WTC11 (cell line): Measurements from ENCODE around the gene ARPC1A.

Experiments
- KAT7 ChIP-seq: sonication (generic); formaldehyde crosslinking; IDR thresholded peaks from 2 replicates; pipeline ENCODE4 v1.8.1; 2023; ENCODE audit warnings: missing genetic modification reagents, mild to moderate bottlenecking, borderline replicate concordance
- SP1 ChIP-seq: sonication (generic); formaldehyde crosslinking; conservative IDR thresholded peaks from 2 replicates; pipeline ENCODE4 v1.8.1; 2022; ENCODE audit warnings: missing genetic modification reagents
- TEAD4 ChIP-seq: sonication (generic); formaldehyde crosslinking; IDR thresholded peaks from 2 replicates; pipeline ENCODE4 v1.8.0; 2022; ENCODE audit warnings: mild to moderate bottlenecking, missing genetic modification reagents
- TF ChIP-seq, protein P1 (sequence below): fragments of 200-600 bp; IDR thresholded peaks from 2 replicates; pipeline ENCODE4 v1.8.0; 2022; ENCODE audit warnings: antibody characterized with exemption

GRCh38 chr7:99380032-99380822 lies 54.5 kb downstream of the ARPC1A start:
- no peak for TF ChIP-seq SP1
- no peak for TF ChIP-seq KAT7 (CRISPR knock-in tag)
- TF ChIP-seq, protein P1, sequence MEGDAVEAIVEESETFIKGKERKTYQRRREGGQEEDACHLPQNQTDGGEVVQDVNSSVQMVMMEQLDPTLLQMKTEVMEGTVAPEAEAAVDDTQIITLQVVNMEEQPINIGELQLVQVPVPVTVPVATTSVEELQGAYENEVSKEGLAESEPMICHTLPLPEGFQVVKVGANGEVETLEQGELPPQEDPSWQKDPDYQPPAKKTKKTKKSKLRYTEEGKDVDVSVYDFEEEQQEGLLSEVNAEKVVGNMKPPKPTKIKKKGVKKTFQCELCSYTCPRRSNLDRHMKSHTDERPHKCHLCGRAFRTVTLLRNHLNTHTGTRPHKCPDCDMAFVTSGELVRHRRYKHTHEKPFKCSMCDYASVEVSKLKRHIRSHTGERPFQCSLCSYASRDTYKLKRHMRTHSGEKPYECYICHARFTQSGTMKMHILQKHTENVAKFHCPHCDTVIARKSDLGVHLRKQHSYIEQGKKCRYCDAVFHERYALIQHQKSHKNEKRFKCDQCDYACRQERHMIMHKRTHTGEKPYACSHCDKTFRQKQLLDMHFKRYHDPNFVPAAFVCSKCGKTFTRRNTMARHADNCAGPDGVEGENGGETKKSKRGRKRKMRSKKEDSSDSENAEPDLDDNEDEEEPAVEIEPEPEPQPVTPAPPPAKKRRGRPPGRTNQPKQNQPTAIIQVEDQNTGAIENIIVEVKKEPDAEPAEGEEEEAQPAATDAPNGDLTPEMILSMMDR: no peak
- TF ChIP-seq TEAD4 (CRISPR knock-in tag): no peak
